Fibroblast of skin of right biceps (primary cell): ENCODE measurements around the gene MSMP.

Source experiments
- DNase-seq: peaks from one replicate; pipeline ENCODE4 v3.0.0-alpha.2; 2013

Gene MSMP

GRCh38 chr9:35717132-35717870 is 36.8 kb downstream of the MSMP start:
- DNase-seq: no peak

DNA sequence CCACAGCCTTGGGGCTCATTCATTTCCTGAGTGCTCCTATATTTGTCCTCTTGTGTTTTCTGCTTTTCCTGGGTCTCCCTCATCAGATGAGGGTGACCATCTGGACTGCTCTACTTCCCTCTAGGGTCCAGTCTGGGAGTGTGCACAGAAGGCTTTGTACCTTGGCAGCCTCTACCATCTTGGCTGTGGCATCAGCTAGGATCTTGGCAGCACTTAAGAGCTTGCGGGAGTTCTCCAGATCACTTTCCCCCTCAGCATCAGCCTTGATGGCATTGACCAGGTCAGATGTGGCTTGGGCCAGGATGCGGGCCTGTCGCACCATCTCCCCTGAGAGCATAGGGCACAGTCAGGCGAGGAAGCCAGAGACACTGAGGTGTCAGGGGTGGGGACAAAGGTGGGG is 37.8 kb downstream of the MSMP start:
- DNase-seq: no peak

- no peak for DNase-seq
Observed at GRCh38 chr9:35714579-35715252, 39.4 kb downstream of the MSMP start.

DNA sequence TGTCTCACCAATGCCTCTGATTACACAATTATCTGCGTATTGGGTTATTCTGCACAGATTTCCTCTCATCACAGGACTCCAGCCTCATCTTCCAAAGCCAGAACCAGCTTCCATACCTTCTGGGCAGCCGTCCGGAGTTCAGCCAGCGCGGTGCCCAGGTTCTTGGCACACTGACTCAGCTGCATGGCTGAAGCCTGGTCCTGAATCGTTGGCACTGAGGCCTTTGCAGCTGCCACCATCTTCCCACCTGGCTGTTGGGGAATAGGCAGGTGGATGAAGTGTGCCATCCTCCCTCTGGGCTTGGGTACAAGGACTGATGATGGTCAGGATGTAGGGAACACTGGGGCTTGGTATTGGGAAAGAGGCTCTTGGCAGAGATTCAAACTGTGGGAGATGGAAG is 40.0 kb downstream of the MSMP start:
- DNase-seq: no peak

DNA sequence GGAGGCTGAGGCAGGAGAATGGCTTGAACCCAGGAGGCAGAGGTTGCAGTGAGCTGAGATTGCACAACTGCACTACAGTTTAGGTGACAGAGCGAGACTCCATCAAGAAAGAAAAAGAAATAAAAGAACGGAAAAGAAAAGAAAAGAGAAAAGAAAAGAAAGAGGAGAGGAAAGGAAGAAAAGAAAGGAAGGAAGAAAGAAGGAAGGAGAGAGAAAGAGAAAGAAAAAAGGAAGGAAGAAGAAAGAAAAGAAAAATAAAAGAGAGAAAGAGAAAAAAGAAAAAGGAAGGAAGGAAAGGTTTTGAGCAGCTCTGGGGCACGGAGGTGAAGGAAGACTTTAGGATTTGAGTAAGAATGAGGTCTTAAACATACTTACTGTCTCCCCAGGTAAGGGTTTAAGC is 40.5 kb downstream of the MSMP start:
- DNase-seq: no peak

- DNase-seq: no peak
Observed at GRCh38 chr9:35712762-35713400, 41.2 kb downstream of the MSMP start.

GRCh38 chr9:35711501-35712428 is 42.3 kb downstream of the MSMP start:
- DNase-seq: no peak

DNA sequence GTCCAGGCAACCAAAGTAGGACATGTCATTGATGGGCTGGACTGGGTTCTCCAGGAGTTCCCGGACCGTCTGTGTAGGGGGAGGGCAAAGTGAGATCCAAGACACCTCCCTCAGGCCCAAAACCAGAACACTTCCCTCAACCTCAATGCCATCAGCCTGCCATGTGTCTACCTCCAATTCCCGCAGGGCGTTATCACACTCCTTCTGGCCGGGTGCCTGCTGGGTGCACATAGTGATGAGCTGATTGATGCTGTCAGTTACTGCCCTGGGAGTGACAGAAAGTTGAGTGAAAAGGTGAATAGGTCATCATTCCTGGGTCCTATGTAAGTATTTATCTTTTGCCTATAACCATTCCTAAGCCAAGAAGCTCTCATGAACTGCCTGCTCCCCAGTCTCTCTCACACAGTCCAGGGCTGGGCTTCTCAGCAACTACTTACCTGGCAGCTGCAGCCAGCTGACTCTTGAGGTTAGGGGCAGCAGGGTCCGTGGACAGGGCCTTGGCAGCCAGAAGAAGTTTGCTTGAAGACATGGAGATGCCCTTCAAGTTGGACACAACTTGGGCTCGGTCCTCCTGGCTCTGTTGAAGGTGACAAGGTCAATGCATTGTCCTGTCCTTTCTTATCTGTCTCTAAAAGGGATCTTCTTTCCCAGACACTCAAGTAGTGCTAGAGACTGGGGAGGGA is 43.1 kb downstream of the MSMP start:
- DNase-seq: no peak

GRCh38 chr9:35708146-35708545 is 45.9 kb downstream of the MSMP start:
- DNase-seq: no peak

DNA sequence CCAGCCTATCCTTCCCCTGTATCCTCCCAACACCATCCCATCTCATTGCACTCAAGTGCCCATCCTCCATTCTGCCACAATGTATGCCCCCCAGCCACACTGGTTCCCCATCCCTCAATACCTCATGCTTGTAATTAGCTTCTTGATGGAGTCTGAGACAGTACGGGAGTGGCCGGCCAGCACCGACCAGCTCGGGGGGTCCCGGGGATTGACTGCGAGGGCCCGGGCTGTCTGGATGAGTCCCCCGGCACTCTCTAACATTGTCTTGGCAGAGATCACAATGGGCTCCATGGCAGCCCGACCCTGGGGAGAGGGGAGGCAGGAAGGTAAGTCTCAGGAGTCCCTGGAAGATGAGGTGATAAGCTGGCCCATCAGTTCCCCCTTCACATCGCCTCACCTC is 47.1 kb downstream of the MSMP start:
- DNase-seq: no peak

DNA sequence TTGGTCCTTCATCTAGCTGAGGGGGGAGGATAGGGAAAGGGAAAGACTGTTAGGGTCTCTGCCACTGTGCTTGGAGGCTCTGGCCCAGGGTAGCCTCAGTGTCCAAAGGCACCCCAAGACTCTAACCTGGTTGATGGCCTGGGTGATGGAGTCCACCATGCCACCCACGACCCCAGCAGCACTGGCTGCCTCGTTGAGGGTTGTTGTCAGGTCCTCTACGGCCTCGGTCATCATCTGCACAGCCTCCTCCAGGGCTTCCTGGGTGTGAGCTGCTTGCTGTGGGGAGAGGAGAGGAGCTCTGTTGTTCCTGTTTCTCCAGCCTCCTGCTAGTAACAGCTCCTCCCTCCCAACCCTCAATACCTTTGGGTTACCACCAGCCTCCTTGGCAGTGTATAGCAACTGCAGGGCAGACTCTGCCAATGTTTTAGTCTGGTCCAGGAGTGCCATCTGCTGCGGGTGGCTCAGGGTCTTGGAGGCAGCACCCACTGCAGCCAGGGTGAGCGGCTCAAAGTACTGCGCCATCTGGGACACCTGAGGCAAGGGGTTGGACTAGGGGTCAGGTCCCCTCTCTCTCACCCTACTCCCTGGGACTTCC is 48.1 kb downstream of the MSMP start:
- DNase-seq: no peak

DNA sequence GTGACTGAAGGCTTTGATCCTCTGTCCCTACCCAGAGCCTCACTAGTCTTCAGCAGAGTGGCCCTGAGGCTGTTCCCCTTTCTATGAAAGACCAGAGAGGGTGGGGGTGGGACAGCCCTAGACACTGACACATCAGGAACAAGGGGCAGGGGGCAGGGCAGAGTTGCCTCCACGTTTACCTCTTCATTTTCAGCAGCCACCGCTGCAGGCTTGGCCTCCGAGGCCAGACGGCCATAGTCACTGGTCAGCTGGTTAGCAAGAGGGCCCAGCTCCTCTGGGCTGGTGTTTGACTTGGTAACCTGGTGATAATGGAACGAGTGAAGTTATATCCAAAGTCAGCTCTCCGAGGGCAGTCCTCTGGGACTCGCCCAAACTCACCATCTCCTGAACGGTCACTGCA is 48.7 kb downstream of the MSMP start:
- DNase-seq: no peak

GRCh38 chr9:35703906-35704672 is 50.0 kb downstream of the MSMP start:
- no peak for DNase-seq
